ENCODE results near the gene NTN3. TPM values are rescaled to one million over a fixed set of nuclear protein-coding genes. Genes with fewer than 3 reads are reported as not detected.

NTN3 gene
- total and polyA plus RNA-seq, 3 donors from 2014 or later: 1.1 to 1.7 TPM; not detected in 1

DNA sequence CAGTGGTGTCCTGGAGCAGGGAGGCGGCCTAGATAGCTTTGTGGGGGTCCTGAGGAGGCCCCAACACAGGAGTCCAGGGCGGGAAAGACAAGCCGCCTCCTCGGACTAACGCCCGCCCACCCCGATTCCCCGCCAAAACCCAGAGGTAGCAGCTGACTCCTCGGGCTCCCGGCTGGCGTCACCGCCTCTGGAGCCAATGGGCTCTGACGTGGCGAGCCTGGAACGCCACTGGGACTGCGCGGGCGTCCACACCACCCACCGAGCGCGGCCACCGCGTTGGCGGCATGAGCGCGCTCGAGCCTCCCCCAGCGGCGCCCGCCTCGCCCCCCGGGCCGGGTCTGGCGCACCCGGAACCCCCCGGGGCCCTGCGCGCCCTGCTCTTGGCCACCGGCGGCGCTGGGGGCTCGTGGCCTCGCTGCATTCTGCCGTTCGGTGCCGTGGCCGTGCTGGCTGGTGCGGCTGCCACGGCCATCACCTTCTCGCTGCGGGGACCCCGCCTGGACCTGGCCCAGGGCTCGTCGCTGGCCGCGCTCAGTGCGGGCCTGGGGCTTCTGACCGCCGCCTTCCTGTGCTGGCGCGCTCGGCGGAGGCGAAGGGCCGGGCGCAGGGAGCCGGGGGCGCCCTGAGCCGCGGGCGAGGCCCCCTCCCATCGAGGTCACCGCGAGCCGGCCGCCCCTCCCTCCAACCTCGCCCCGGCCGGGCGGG, 3.4 kb upstream of the NTN3 start:
- intact Hi-C loops (cut with DNase I; ENCODE audit: low total_unique reads): no loop called here
- TF ChIP-seq, protein P1, sequence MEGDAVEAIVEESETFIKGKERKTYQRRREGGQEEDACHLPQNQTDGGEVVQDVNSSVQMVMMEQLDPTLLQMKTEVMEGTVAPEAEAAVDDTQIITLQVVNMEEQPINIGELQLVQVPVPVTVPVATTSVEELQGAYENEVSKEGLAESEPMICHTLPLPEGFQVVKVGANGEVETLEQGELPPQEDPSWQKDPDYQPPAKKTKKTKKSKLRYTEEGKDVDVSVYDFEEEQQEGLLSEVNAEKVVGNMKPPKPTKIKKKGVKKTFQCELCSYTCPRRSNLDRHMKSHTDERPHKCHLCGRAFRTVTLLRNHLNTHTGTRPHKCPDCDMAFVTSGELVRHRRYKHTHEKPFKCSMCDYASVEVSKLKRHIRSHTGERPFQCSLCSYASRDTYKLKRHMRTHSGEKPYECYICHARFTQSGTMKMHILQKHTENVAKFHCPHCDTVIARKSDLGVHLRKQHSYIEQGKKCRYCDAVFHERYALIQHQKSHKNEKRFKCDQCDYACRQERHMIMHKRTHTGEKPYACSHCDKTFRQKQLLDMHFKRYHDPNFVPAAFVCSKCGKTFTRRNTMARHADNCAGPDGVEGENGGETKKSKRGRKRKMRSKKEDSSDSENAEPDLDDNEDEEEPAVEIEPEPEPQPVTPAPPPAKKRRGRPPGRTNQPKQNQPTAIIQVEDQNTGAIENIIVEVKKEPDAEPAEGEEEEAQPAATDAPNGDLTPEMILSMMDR (IDR thresholded peaks at IDR 0.05): peak in 1 of 3 experiments; percentile 17
- no peak for TF ChIP-seq POLR2A (IDR thresholded peaks at IDR 0.05)
- H3K9me3 ChIP-seq: no peaks in the 10 kb centered on the region
- no peaks in the 10 kb centered on the region for H3K36me3 ChIP-seq (ENCODE audit: low read depth, missing control alignments)
- WGBS, 2 donors: 0 to 2% methylated on average over 10 to 53 of the region's 80 CpGs
- peak overlapping the region; percentile 39 to 41 for H3K4me3 ChIP-seq
- H3K27ac ChIP-seq: peak overlapping the region; percentile 10 to 72
- DNase-seq: peak; percentile 83
- H3K27me3 ChIP-seq: no peaks in the 10 kb centered on the region
- peaks cover 29% of the 10 kb centered on the region for H3K4me1 ChIP-seq

DNA sequence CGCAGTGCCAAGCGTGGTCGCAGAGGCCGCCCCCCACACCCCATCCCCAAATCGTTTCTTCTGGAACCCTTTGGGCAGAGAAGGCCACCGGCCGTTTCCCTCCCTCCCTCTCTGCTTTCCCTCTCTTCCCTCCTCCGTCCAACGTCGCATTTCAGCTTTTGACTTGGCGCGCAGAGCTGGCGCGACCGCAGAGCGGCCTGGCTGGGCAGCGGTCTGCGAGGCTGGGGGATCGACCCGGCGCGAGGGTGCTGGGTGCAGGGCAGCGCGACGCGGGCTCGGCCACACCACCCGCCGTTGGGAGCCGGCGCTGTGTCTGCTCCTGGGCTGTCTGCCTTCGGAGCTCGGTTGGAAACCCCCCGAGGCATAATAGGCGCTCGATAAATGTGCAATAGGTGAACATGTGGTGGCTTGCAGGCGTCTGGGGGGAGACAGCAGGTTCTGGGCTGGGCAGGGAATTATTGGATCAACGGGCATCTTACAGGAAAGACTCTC, 2.8 kb upstream of the NTN3 start:
- H3K9me3 ChIP-seq: no peaks in the 10 kb centered on the region
- H3K36me3 ChIP-seq (ENCODE audit: low read depth, missing control alignments): no peaks in the 10 kb centered on the region
- peaks cover 31% of the 10 kb centered on the region for H3K4me1 ChIP-seq
- no peak for DNase-seq
- intact Hi-C loops (cut with DNase I; ENCODE audit: low total_unique reads): no loop called here
- no peaks in the 10 kb centered on the region for H3K27me3 ChIP-seq
- peak overlapping the region; percentile 10 to 72 for H3K27ac ChIP-seq
- TF ChIP-seq, protein P1 (IDR thresholded peaks at IDR 0.05): no peak
- no peak for TF ChIP-seq POLR2A (IDR thresholded peaks at IDR 0.05)
- 0 to 1% methylated on average over 18 to 32 of the region's 38 CpGs for WGBS, 2 donors
- H3K4me3 ChIP-seq: peak overlapping the region; percentile 39 to 41

DNA sequence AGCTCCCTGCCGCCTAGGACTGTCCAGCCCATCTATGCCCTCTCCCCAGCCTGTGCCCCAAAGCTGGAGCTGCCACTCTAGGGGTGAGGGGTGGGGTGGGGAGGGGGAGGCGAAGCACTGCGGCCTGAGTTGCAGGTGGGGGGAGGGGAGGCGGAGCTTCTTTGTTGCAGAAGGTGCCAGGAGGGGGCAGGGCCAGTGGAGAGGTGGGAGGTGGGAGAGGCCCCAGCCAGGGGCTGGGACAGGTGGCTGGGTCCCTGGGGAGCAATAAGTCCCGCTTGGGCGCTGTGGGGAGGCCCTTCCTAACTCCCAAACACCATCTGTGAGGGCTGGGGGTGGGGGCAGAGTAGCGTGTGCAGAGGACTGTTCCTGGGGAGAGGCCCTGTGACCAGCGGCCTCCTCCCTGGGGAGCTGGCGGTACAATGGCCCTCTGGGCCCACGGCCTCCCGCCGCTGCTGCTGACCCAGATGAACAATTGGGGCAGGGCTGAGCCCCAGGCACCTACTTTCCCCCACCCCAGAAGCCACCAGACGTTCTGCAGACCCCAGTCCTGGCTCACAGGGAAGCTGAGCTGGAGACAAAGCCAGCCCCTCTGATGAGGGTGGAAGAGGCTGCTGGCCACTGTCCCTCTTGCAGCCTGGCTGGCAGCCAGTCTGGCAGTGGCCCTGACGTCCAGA, 2.2 kb upstream of the NTN3 start:
- H3K27me3 ChIP-seq: no peaks in the 10 kb centered on the region
- WGBS, 2 donors: 9 to 18% methylated on average over 4 to 14 of the region's 14 CpGs
- TF ChIP-seq POLR2A (IDR thresholded peaks at IDR 0.05): no peak
- TF ChIP-seq, protein P1 (IDR thresholded peaks at IDR 0.05): no peak
- no peak overlapping the region for H3K4me3 ChIP-seq
- H3K4me1 ChIP-seq: peaks cover 34% of the 10 kb centered on the region
- H3K9me3 ChIP-seq: no peaks in the 10 kb centered on the region
- no peaks in the 10 kb centered on the region for H3K36me3 ChIP-seq (ENCODE audit: low read depth, missing control alignments)
- H3K27ac ChIP-seq: no peak overlapping the region
- intact Hi-C loops (cut with DNase I; ENCODE audit: low total_unique reads): no loop called here
- DNase-seq: no peak

DNA sequence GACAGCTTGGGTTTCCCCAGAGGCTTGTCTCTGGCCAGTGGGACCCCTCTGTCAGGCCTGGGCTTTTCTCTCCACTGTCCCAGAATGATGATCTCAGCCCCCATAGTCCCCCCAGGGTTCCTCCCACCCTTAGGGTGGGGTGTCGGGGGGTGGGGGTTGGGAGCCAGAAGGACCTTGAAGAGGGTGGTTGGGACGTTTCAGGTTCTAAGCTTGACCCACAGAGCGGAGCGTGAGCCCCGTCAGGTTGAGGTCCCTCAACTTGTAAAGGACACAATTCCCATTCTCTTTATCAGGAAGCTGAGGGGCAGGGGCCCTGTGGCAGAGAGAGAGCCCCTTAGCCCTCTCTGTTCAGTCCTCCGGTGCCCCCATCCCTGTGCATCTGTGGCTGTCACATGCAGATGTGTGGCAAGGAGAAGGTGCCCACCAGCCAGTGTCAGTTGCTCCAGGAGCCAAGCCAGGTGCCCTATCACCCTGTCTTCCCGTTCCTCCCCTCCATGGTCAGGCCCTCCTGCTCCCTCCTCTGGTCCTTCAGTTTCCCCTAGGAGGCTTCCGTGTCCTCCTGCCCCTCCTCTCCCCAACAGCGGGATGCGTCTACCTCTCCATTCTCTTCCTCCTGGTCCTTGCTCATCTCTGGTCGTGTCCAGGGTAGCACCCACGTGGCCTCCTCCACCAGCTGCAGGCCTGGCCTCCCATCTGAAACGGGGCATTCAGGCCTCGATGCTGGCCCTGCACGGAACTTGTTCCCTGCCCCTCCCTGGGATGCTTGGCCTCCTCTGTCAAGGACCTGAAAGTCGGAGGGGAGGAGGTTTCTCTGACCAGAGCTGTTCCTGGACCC, 1.5 kb upstream of the NTN3 start:
- intact Hi-C loops (cut with DNase I; ENCODE audit: low total_unique reads): no loop called here
- H3K27me3 ChIP-seq: no peaks in the 10 kb centered on the region
- H3K27ac ChIP-seq: no peak overlapping the region
- peaks cover 34% of the 10 kb centered on the region for H3K4me1 ChIP-seq
- no peaks in the 10 kb centered on the region for H3K9me3 ChIP-seq
- DNase-seq: no peak
- TF ChIP-seq, protein P1 (IDR thresholded peaks at IDR 0.05): no peak
- no peak for TF ChIP-seq POLR2A (IDR thresholded peaks at IDR 0.05)
- no peak overlapping the region for H3K4me3 ChIP-seq
- no peaks in the 10 kb centered on the region for H3K36me3 ChIP-seq (ENCODE audit: low read depth, missing control alignments)
- WGBS, 2 donors: 55 to 61% methylated on average over 14 to 16 of the region's 16 CpGs
